GM12878 (cell line): Measurements from ENCODE around the gene TMEM212. TPM values are rescaled to one million over a fixed set of nuclear protein-coding genes. Genes with fewer than 3 reads are reported as not detected.

Source experiments
- ATAC-seq: fragments of 200-7000 bp; cut with Tn5 transposase; 3 replicates; pipeline ENCODE4 v1.9.1; 2020; ENCODE audit warnings: mild to moderate bottlenecking, moderate library complexity
- BruUV-seq: library from RNA; stranded (reverse); fragments of 400-500 nt; replicated peaks from 2 replicates; lab custom pipeline; 2021; lab: Mats Ljungman, UMichigan
- CTCF ChIA-PET: fragments of 300-600 bp; sonication (Branson Sonifier 250); formaldehyde crosslinking; extraction: SDS; loops from one replicate; lab custom pipeline; 2021; ENCODE audit warnings: inconsistent platforms; lab: Yijun Ruan, JAX
- POLR2A ChIA-PET: fragments of 350-600 bp; formaldehyde crosslinking; extraction: SDS; loops from one replicate; lab custom pipeline; 2021; ENCODE audit warnings: inconsistent platforms; lab: Charles Lee
- RAD21 ChIA-PET: fragments of 300-600 bp; sonication (Branson Sonifier 250); formaldehyde crosslinking; loops from one replicate; lab custom pipeline; 2023; ENCODE audit warnings: antibody characterized with exemption; ENCODE audit not compliant: unreplicated experiment; lab: Charles Lee
- SMC1A ChIA-PET: fragments of 300-600 bp; sonication (Branson Sonifier 250); formaldehyde crosslinking; loops from one replicate; lab custom pipeline; 2023; ENCODE audit not compliant: unreplicated experiment, uncharacterized antibody; lab: Charles Lee
- DNase-seq: peaks from one replicate; pipeline ENCODE4 v3.0.0-alpha.2; 2011; ENCODE audit warnings: low read depth, low spot score
- FAIRE-seq: peaks from 3 replicates; lab custom pipeline; 2011; peaks lifted over from hg19 to GRCh38; lab: Jason Lieb, UNC
- H2AFZ ChIP-seq: 2 replicates; pipeline ENCODE4 v1.6.0; 2011; ENCODE audit warnings: low read depth, low read length, control low read depth; ENCODE audit not compliant: control insufficient read depth
- H3K27ac ChIP-seq: 2 replicates; pipeline ENCODE4 v1.5.1; 2011; ENCODE audit warnings: control low read depth; ENCODE audit not compliant: control insufficient read depth, insufficient read depth
- H3K27me3 ChIP-seq, 2 experiments: replicated peaks in 1 of 2; 2 replicates each; pipeline versions ENCODE4 v1.6.0 to v1.6.1; 2011; ENCODE audit warnings: low read length in 1 of 2; ENCODE audit not compliant: control insufficient read depth in 2 of 2, insufficient read depth in 2 of 2
- H3K36me3 ChIP-seq, 2 experiments: 2 replicates each; pipeline ENCODE4 v1.5.1; 2011; ENCODE audit warnings: low read length in 1 of 2; ENCODE audit not compliant: control insufficient read depth in 2 of 2, insufficient read depth in 2 of 2
- H3K4me1 ChIP-seq: 2 replicates; pipeline ENCODE4 v1.6.1; 2011; ENCODE audit warnings: mild to moderate bottlenecking, low read length, moderate library complexity, mixed read lengths; ENCODE audit not compliant: control insufficient read depth, insufficient read depth
- H3K4me2 ChIP-seq: 2 replicates; pipeline ENCODE4 v1.6.0; 2011; ENCODE audit warnings: control low read depth; ENCODE audit not compliant: control insufficient read depth, insufficient read depth
- H3K4me3 ChIP-seq: fragments of 200-600 bp; sonication (generic); 2 replicates; pipeline ENCODE4 v1.5.1; 2016
- H3K79me2 ChIP-seq: 2 replicates; pipeline ENCODE4 v1.6.0; 2011; ENCODE audit warnings: low read length; ENCODE audit not compliant: control insufficient read depth, insufficient read depth
- H3K9ac ChIP-seq: 2 replicates; pipeline ENCODE4 v1.8.0; 2011; ENCODE audit warnings: low read length, control low read depth, mixed read lengths; ENCODE audit not compliant: control insufficient read depth, insufficient read depth
- H3K9me3 ChIP-seq: replicated peaks from 3 replicates; pipeline ENCODE4 v1.5.1; 2011; ENCODE audit warnings: mild to moderate bottlenecking, low read length; ENCODE audit not compliant: control insufficient read depth, insufficient read depth
- H4K20me1 ChIP-seq: 2 replicates; pipeline ENCODE4 v1.6.0; 2011; ENCODE audit not compliant: control insufficient read depth, insufficient read depth
- CBX3 ChIP-seq: fragments of 200-600 bp; sonication (generic); IDR thresholded peaks from 2 replicates; pipeline ENCODE4 v1.6.1; 2016; ENCODE audit warnings: low read depth, borderline replicate concordance
- CUX1 ChIP-seq: IDR thresholded peaks from 2 replicates; pipeline ENCODE4 v1.6.1; 2012; ENCODE audit warnings: improper control_type of control experiment, low read depth, low read length; ENCODE audit not compliant: insufficient replicate concordance
- EED ChIP-seq: sonication (generic); IDR thresholded peaks from 2 replicates; pipeline ENCODE4 v1.6.1; 2016; ENCODE audit warnings: antibody characterized with exemption, low read depth
- FOS ChIP-seq: IDR thresholded peaks from 3 replicates; pipeline ENCODE4 v1.6.1; 2011; ENCODE audit warnings: borderline replicate concordance; ENCODE audit not compliant: insufficient read length; ENCODE audit errors: extremely low read depth
- KDM1A ChIP-seq: fragments of 200-600 bp; sonication (generic); IDR thresholded peaks from 2 replicates; pipeline ENCODE4 v1.6.1; 2016; ENCODE audit warnings: borderline replicate concordance
- MTA2 ChIP-seq: fragments of 450-650 bp; IDR thresholded peaks from 2 replicates; pipeline ENCODE4 v1.6.1; 2016; ENCODE audit warnings: low read depth, mild to moderate bottlenecking, moderate library complexity
- ZNF274 ChIP-seq: IDR thresholded peaks from one replicate; pipeline ENCODE4 v1.8.0; 2011; ENCODE audit not compliant: insufficient read length, insufficient read depth
- ZZZ3 ChIP-seq: IDR thresholded peaks from 2 replicates; pipeline ENCODE4 v1.6.1; 2011; ENCODE audit warnings: low read depth; ENCODE audit not compliant: control insufficient read depth, insufficient read length
- WGBS: methylation state at CpG from one replicate; pipeline ENCODE4 v1.1.6; 2016; ENCODE audit warnings: low lambda C conversion rate; ENCODE audit not compliant: insufficient replicate concordance, insufficient coverage; ENCODE audit errors: missing lambda C conversion rate; 5-methylcytosine and 5-hydroxymethylcytosine counted together
- in situ Hi-C: fragments of 300-500 bp; cut with MboI; formaldehyde crosslinking; loops from 9 replicates; pipeline ENCODE4 v1.14.3; 2018; ENCODE audit warnings: mixed read lengths
- intact Hi-C: fragments of 100-400 bp; cut with micrococcal nuclease; formaldehyde crosslinking; loops from one replicate; pipeline ENCODE4 v1.14.2; 2022; ENCODE audit not compliant: unreplicated experiment
- polyA plus RNA-seq, 11 experiments: library from polyadenylated mRNA; depleted of rRNA in 4 of 11; unstranded in 6 of 11; stranded (reverse) in 5 of 11; fragments of >200 nt; fragmentation: Nextera tagmentation in 4 of 11; fragmentation: Illumina TruSeq in 1 of 11; extraction: Ambion mirVana in 4 of 11; extraction: Trizol in 1 of 11; gene quantifications; 1 replicate in 1 of 11; 2 replicates in 10 of 11; pipeline versions ENCODE4 v1.2.1 to v1.2.3, GENCODE V29; 2011 to 2016; ENCODE audit warnings: inconsistent platforms in 2 of 11, missing spikeins in 2 of 11, low read depth in 1 of 11
- total RNA-seq, 4 experiments: library from RNA; depleted of rRNA in 3 of 4; stranded (reverse); fragments of >200 nt in 3 of 4; fragmentation: Illumina TruSeq in 1 of 4; extraction: Trizol in 1 of 4; gene quantifications; 2 replicates each; pipeline versions ENCODE4 v1.2.1 to v1.2.3, GENCODE V29; 2013 to 2021
- TF ChIP-seq, protein P1 (sequence below): fragments of 450-650 bp; IDR thresholded peaks from 2 replicates; pipeline ENCODE4 v1.6.1; 2017; ENCODE audit warnings: mild to moderate bottlenecking, low read depth, inconsistent platforms; ENCODE audit not compliant: poor library complexity, severe bottlenecking

TMEM212 gene
- total and polyA plus RNA-seq, 10 of the 15 experiments (the other 5 are each of a cell fraction or from before 2014, with no cell fraction given): not detected

- TF ChIP-seq, protein P1, sequence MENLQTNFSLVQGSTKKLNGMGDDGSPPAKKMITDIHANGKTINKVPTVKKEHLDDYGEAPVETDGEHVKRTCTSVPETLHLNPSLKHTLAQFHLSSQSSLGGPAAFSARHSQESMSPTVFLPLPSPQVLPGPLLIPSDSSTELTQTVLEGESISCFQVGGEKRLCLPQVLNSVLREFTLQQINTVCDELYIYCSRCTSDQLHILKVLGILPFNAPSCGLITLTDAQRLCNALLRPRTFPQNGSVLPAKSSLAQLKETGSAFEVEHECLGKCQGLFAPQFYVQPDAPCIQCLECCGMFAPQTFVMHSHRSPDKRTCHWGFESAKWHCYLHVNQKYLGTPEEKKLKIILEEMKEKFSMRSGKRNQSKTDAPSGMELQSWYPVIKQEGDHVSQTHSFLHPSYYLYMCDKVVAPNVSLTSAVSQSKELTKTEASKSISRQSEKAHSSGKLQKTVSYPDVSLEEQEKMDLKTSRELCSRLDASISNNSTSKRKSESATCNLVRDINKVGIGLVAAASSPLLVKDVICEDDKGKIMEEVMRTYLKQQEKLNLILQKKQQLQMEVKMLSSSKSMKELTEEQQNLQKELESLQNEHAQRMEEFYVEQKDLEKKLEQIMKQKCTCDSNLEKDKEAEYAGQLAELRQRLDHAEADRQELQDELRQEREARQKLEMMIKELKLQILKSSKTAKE: no peak
- TF ChIP-seq CBX3: no peak
- TF ChIP-seq ZNF274: no peak
- no peak for TF ChIP-seq ZZZ3
- no peak for TF ChIP-seq MTA2
- no peak for TF ChIP-seq EED
- TF ChIP-seq, all 136 proteins: peak for 0
Measured at GRCh38 chr3:171847595-171848259, 4.6 kb downstream of the TMEM212 start (continued).

DNA sequence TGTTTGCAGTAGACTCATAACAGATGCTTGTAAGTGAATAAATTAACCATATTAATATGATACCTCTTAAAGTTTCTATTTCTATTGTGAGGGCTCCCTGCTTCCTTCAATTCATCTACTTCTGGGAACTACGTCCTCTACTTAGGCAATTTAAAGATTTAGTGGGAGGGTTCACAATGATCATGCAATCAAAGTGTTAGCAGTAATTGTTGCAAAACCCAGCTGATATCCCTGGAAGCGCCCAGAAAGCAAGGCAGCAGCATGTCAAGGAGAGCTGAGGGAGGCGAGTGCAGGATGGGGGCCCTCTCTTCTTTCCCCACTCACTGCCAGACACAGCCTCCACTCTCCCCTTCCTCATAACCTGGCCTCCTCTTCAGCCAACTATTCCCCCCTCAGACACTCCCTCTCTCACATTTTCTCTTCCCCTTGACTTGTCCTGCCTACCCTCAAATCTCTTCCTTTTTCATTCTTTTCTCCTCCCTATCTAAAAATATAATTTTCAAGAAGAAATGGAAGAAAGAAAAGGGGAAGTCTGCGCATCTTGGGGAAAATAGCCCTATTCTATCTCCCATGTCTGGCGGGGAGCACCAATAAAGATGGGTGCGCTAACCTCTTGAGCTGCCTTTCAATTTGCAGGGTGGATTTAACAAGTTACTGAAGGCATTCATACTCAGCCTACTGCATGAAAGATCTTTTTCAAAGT is 6.6 kb downstream of the TMEM212 start:
- ChIA-PET POLR2A (no interaction called here), SMC1A (interaction anchor here (1.1 to 1.6 kb wide), 3 partner anchors 8 to 154 kb away, joined by 3 to 6 read pairs (median 5); no protein-coding TSS in a partner anchor), RAD21 (no interaction called here), CTCF (interaction anchor here (1.0 to 2.2 kb wide), 2 partner anchors 9 to 491 kb away, joined by 6 read pairs; no protein-coding TSS in a partner anchor)
- intact Hi-C loops (loop anchor here (5.0 to 10.0 kb wide), 3 partner anchors 185 to 493 kb away; partner anchors contain the start of gene FNDC3B), in situ Hi-C loops (no loop called here)
- H3K4me2 ChIP-seq: no peak overlapping the region
- no peaks in the 10 kb centered on the region for H3K27me3 ChIP-seq
- H3K9ac ChIP-seq: no peak overlapping the region
- peaks cover 13% of the 10 kb centered on the region for H3K4me1 ChIP-seq
- no peak overlapping the region for H2AFZ ChIP-seq
- H3K79me2 ChIP-seq: no peaks in the 10 kb centered on the region
- ATAC-seq (no peak), FAIRE-seq (no peak), DNase-seq (no peak)
- no peak overlapping the region for H3K4me3 ChIP-seq
- H3K9me3 ChIP-seq: peaks cover 6% of the 10 kb centered on the region; the same call in 2 of the 3 replicates
- BruUV-seq: no TSS peak
- no peak overlapping the region for H3K27ac ChIP-seq
- H3K36me3 ChIP-seq: no peaks in the 10 kb centered on the region
- WGBS: 38% methylated on average over 6 of the region's 6 CpGs
- no peaks in the 10 kb centered on the region for H4K20me1 ChIP-seq
- TF ChIP-seq CUX1 (no peak), FOS (no peak), KDM1A (no peak)
